Measurements from ENCODE around the gene KCNQ5.

KCNQ5 gene

GRCh38 chr6:73144516-73144915 lies 522.7 kb downstream of the KCNQ5 start:
- no peaks in the 10 kb centered on the region for H3K27me3 Mint-ChIP-seq
- peaks cover 6% of the 10 kb centered on the region for H3K36me3 Mint-ChIP-seq
- H3K9me3 Mint-ChIP-seq (ENCODE audit: low read depth), result no peaks in the 10 kb centered on the region
- no peak overlapping the region for H3K27ac Mint-ChIP-seq
- no peaks in the 10 kb centered on the region for H3K4me1 Mint-ChIP-seq (ENCODE audit: low read depth)
- H3K4me3 Mint-ChIP-seq, result no peak overlapping the region

- no peak overlapping the region for H3K4me3 Mint-ChIP-seq
- no peaks in the 10 kb centered on the region for H3K4me1 Mint-ChIP-seq (ENCODE audit: low read depth)
- H3K9me3 Mint-ChIP-seq (ENCODE audit: low read depth), result no peaks in the 10 kb centered on the region
- no peaks in the 10 kb centered on the region for H3K27me3 Mint-ChIP-seq
- no peak overlapping the region for H3K27ac Mint-ChIP-seq
- peaks cover 2% of the 10 kb centered on the region for H3K36me3 Mint-ChIP-seq
Observed at GRCh38 chr6:73145690-73146089, 523.8 kb downstream of the KCNQ5 start.

- no peaks in the 10 kb centered on the region for H3K4me1 Mint-ChIP-seq (ENCODE audit: low read depth)
Observed at GRCh38 chr6:73151732-73152131, 529.9 kb downstream of the KCNQ5 start.

GRCh38 chr6:73152556-73152955 lies 530.7 kb downstream of the KCNQ5 start:
- Mint-ChIP-seq H3K4me3 (no peak overlapping the region), H3K9me3 (ENCODE audit: low read depth) (peaks cover 3% of the 10 kb centered on the region), H3K27me3 (no peaks in the 10 kb centered on the region), H3K4me1 (ENCODE audit: low read depth) (no peaks in the 10 kb centered on the region), H3K36me3 (peaks cover 16% of the 10 kb centered on the region), H3K27ac (no peak overlapping the region)

More at GRCh38 chr6:73151732-73152131, 529.9 kb downstream of the KCNQ5 start:
- peaks cover 15% of the 10 kb centered on the region for H3K36me3 Mint-ChIP-seq
- H3K27me3 Mint-ChIP-seq, result no peaks in the 10 kb centered on the region
- peaks cover 3% of the 10 kb centered on the region for H3K9me3 Mint-ChIP-seq (ENCODE audit: low read depth)
- no peak overlapping the region for H3K27ac Mint-ChIP-seq
- no peak overlapping the region for H3K4me3 Mint-ChIP-seq

GRCh38 chr6:73152966-73153757 lies 531.3 kb downstream of the KCNQ5 start:
- H3K4me1 Mint-ChIP-seq (ENCODE audit: low read depth), result no peaks in the 10 kb centered on the region
- peaks cover 3% of the 10 kb centered on the region for H3K9me3 Mint-ChIP-seq (ENCODE audit: low read depth)
- H3K27ac Mint-ChIP-seq, result peak overlapping the region; percentile 1
- peaks cover 16% of the 10 kb centered on the region for H3K36me3 Mint-ChIP-seq
- no peaks in the 10 kb centered on the region for H3K27me3 Mint-ChIP-seq
- no peak overlapping the region for H3K4me3 Mint-ChIP-seq

- Mint-ChIP-seq H3K9me3 (ENCODE audit: low read depth) (peaks cover 3% of the 10 kb centered on the region), H3K27me3 (no peaks in the 10 kb centered on the region), H3K27ac (no peak overlapping the region), H3K4me1 (ENCODE audit: low read depth) (no peaks in the 10 kb centered on the region), H3K36me3 (peaks cover 14% of the 10 kb centered on the region), H3K4me3 (no peak overlapping the region)
Observed at GRCh38 chr6:73156793-73157767, 535.2 kb downstream of the KCNQ5 start.

- Mint-ChIP-seq H3K27me3 (no peaks in the 10 kb centered on the region), H3K4me3 (no peak overlapping the region), H3K9me3 (ENCODE audit: low read depth) (peaks cover 3% of the 10 kb centered on the region), H3K27ac (no peak overlapping the region), H3K36me3 (peaks cover 12% of the 10 kb centered on the region), H3K4me1 (ENCODE audit: low read depth) (no peaks in the 10 kb centered on the region)
Observed at GRCh38 chr6:73157870-73158269, 536.0 kb downstream of the KCNQ5 start.

GRCh38 chr6:73169111-73169510 lies 547.2 kb downstream of the KCNQ5 start:
- Mint-ChIP-seq H3K36me3 (no peaks in the 10 kb centered on the region), H3K4me3 (no peak overlapping the region), H3K4me1 (ENCODE audit: low read depth) (no peaks in the 10 kb centered on the region), H3K27me3 (no peaks in the 10 kb centered on the region), H3K27ac (no peak overlapping the region), H3K9me3 (ENCODE audit: low read depth) (no peaks in the 10 kb centered on the region)

GRCh38 chr6:73169633-73170032 lies 547.8 kb downstream of the KCNQ5 start:
- Mint-ChIP-seq H3K36me3 (no peaks in the 10 kb centered on the region), H3K9me3 (ENCODE audit: low read depth) (no peaks in the 10 kb centered on the region)

GRCh38 chr6:73174646-73175045 lies 552.8 kb downstream of the KCNQ5 start:
- H3K27me3 Mint-ChIP-seq, result no peaks in the 10 kb centered on the region
- no peak overlapping the region for H3K27ac Mint-ChIP-seq
- no peak overlapping the region for H3K4me3 Mint-ChIP-seq
- no peaks in the 10 kb centered on the region for H3K4me1 Mint-ChIP-seq (ENCODE audit: low read depth)
- H3K9me3 Mint-ChIP-seq (ENCODE audit: low read depth), result no peaks in the 10 kb centered on the region
- H3K36me3 Mint-ChIP-seq, result no peaks in the 10 kb centered on the region

More at GRCh38 chr6:73169633-73170032, 547.8 kb downstream of the KCNQ5 start:
- Mint-ChIP-seq H3K27ac (no peak overlapping the region), H3K27me3 (no peaks in the 10 kb centered on the region), H3K4me1 (ENCODE audit: low read depth) (no peaks in the 10 kb centered on the region), H3K4me3 (no peak overlapping the region)

GRCh38 chr6:73176057-73176456 lies 554.2 kb downstream of the KCNQ5 start:
- no peaks in the 10 kb centered on the region for H3K9me3 Mint-ChIP-seq (ENCODE audit: low read depth)
- no peak overlapping the region for H3K4me3 Mint-ChIP-seq
- peaks cover 5% of the 10 kb centered on the region for H3K4me1 Mint-ChIP-seq (ENCODE audit: low read depth)
- no peaks in the 10 kb centered on the region for H3K27me3 Mint-ChIP-seq
- no peaks in the 10 kb centered on the region for H3K36me3 Mint-ChIP-seq
- no peak overlapping the region for H3K27ac Mint-ChIP-seq

GRCh38 chr6:73177221-73177944 lies 555.5 kb downstream of the KCNQ5 start:
- no peak overlapping the region for H3K4me3 Mint-ChIP-seq
- no peaks in the 10 kb centered on the region for H3K36me3 Mint-ChIP-seq
- H3K9me3 Mint-ChIP-seq (ENCODE audit: low read depth), result no peaks in the 10 kb centered on the region
- H3K4me1 Mint-ChIP-seq (ENCODE audit: low read depth), result peaks cover 5% of the 10 kb centered on the region
- no peaks in the 10 kb centered on the region for H3K27me3 Mint-ChIP-seq
- no peak overlapping the region for H3K27ac Mint-ChIP-seq

GRCh38 chr6:73180076-73180738 lies 558.3 kb downstream of the KCNQ5 start:
- H3K27ac Mint-ChIP-seq, result no peak overlapping the region
- no peaks in the 10 kb centered on the region for H3K9me3 Mint-ChIP-seq (ENCODE audit: low read depth)
- H3K4me3 Mint-ChIP-seq, result no peak overlapping the region
- H3K4me1 Mint-ChIP-seq (ENCODE audit: low read depth), result peaks cover 5% of the 10 kb centered on the region
- no peaks in the 10 kb centered on the region for H3K27me3 Mint-ChIP-seq
- no peaks in the 10 kb centered on the region for H3K36me3 Mint-ChIP-seq
